SK-N-SH (cell line): ENCODE measurements around the gene ARMCX1. TPM values are rescaled to one million over a fixed set of nuclear protein-coding genes. Genes with fewer than 3 reads are reported as not detected.
A peak's percentile ranks its signal among the peaks of the same experiment; 100 is the strongest.
"Not testable (repeated sequence)": the region's sequence is repeated elsewhere in the genome, so short reads cannot be mapped to it uniquely, and the experiment has no call there.

Source experiments
- CTCF ChIA-PET: fragments of 300-600, 350-600 bp; formaldehyde crosslinking; extraction: SDS; loops from one replicate; lab custom pipeline; 2021; lab: Yijun Ruan, JAX
- POLR2A ChIA-PET: fragments of 350-600 bp; sonication (Branson Sonifier 250); formaldehyde crosslinking; extraction: SDS; loops from one replicate; lab custom pipeline; 2020; ENCODE audit warnings: antibody characterized with exemption, inconsistent platforms; lab: Yijun Ruan, JAX
- DNase-seq: peaks from one replicate; pipeline ENCODE4 v3.0.0; 2012
- H2AFZ ChIP-seq: fragments of 200-600 bp; sonication (generic); 2 replicates; pipeline ENCODE4 v1.8.1; 2016; ENCODE audit warnings: antibody characterized with exemption, mild to moderate bottlenecking, low read depth
- H3F3A ChIP-seq: fragments of 200-600 bp; sonication (generic); replicated peaks from 2 replicates; pipeline ENCODE3; 2016; ENCODE audit warnings: antibody characterized with exemption, mild to moderate bottlenecking; ENCODE audit not compliant: insufficient read depth
- H3K27ac ChIP-seq, 2 experiments: fragments of 200-500 bp in 1 of 2; fragments of 200-600 bp in 1 of 2; sonication (Bioruptor generic) in 1 of 2; sonication (generic), shearing (Covaris generic) in 1 of 2; 2 replicates each; pipeline versions ENCODE4 v1.5.1 to v1.6.1; 2014 to 2016; ENCODE audit warnings: low read depth in 2 of 2, inconsistent platforms in 1 of 2, low read length in 1 of 2, mild to moderate bottlenecking in 1 of 2, mixed read lengths in 1 of 2
- H3K27me3 ChIP-seq: fragments of 200-600 bp; sonication (generic), shearing (Covaris generic); 2 replicates; pipeline ENCODE4 v1.6.1; 2016; ENCODE audit warnings: mixed run types; ENCODE audit not compliant: insufficient read depth
- H3K36me3 ChIP-seq, 2 experiments: fragments of 200-500 bp in 1 of 2; fragments of 200-600 bp in 1 of 2; sonication (Bioruptor generic) in 1 of 2; sonication (generic) in 1 of 2; replicated peaks in 1 of 2; 2 replicates each; pipeline versions ENCODE3 to v1.5.1; 2014 to 2016; ENCODE audit warnings: low read length in 1 of 2, mild to moderate bottlenecking in 1 of 2; ENCODE audit not compliant: insufficient read depth in 2 of 2, control insufficient read depth in 1 of 2
- H3K4me1 ChIP-seq, 2 experiments: fragments of 200-500 bp in 1 of 2; fragments of 200-600 bp in 1 of 2; sonication (Bioruptor generic) in 1 of 2; sonication (generic), shearing (Covaris generic) in 1 of 2; 2 replicates each; pipeline versions ENCODE4 v1.5.1 to v1.6.1; 2014 to 2016; ENCODE audit warnings: low read depth in 1 of 2, low read length in 1 of 2, mixed run types in 1 of 2; ENCODE audit not compliant: insufficient read depth in 2 of 2, control insufficient read depth in 1 of 2
- H3K4me2 ChIP-seq: fragments of 200-600 bp; sonication (generic), shearing (Covaris generic); 2 replicates; pipeline ENCODE4 v1.6.1; 2017; ENCODE audit warnings: mixed run types
- H3K4me3 ChIP-seq, 2 experiments: fragments of 200-500 bp in 1 of 2; fragments of 200-600 bp in 1 of 2; sonication (Bioruptor generic) in 1 of 2; sonication (generic), shearing (Covaris generic) in 1 of 2; 2 replicates each; pipeline versions ENCODE4 v1.5.1 to v1.8.1; 2014 to 2016; ENCODE audit warnings: low read depth in 2 of 2, inconsistent platforms in 1 of 2, low read length in 1 of 2, mild to moderate bottlenecking in 1 of 2, mixed read lengths in 1 of 2, moderate library complexity in 1 of 2
- H3K79me2 ChIP-seq: fragments of 200-600 bp; sonication (generic); 2 replicates; pipeline ENCODE4 v1.8.1; 2017; ENCODE audit warnings: mild to moderate bottlenecking; ENCODE audit not compliant: insufficient read depth
- H3K9ac ChIP-seq: fragments of 200-600 bp; sonication (generic); 2 replicates; pipeline ENCODE4 v1.6.1; 2017; ENCODE audit warnings: mixed run types
- H3K9me2 ChIP-seq: fragments of 200-600 bp; sonication (generic); 2 replicates; pipeline ENCODE4 v1.6.1; 2017; ENCODE audit warnings: mixed run types
- H3K9me3 ChIP-seq: fragments of 200-600 bp; sonication (generic); 2 replicates; pipeline ENCODE4 v1.6.1; 2017; ENCODE audit warnings: mixed run types, mild to moderate bottlenecking, moderate library complexity
- H4K20me1 ChIP-seq: fragments of 200-600 bp; sonication (generic); 2 replicates; pipeline ENCODE4 v1.6.1; 2017; ENCODE audit warnings: mild to moderate bottlenecking, mixed run types; ENCODE audit not compliant: insufficient read depth
- CHD2 ChIP-seq: fragments of 150-350 bp; IDR thresholded peaks from 2 replicates; pipeline ENCODE4 v1.6.1; 2018; ENCODE audit warnings: low read length; ENCODE audit not compliant: partially characterized antibody
- CTCF ChIP-seq: fragments of 200-600 bp; sonication (generic); IDR thresholded peaks from 2 replicates; pipeline ENCODE4 v1.6.1; 2017; ENCODE audit warnings: antibody characterized with exemption, mild to moderate bottlenecking, moderate library complexity
- ELF1 ChIP-seq: IDR thresholded peaks from 2 replicates; pipeline ENCODE4 v1.4.0; 2012
- EP300 ChIP-seq, 2 experiments: IDR thresholded peaks; 2 replicates each; pipeline versions ENCODE4 v1.4.0 to v1.6.1; 2012; ENCODE audit warnings: borderline replicate concordance in 1 of 2, low read depth in 1 of 2, low read length in 1 of 2
- FOSL2 ChIP-seq: IDR thresholded peaks from 2 replicates; pipeline ENCODE4 v1.4.0; 2012; ENCODE audit warnings: low read depth, mild to moderate bottlenecking, moderate library complexity, borderline replicate concordance
- FOXM1 ChIP-seq: IDR thresholded peaks from 2 replicates; pipeline ENCODE4 v1.4.0; 2012; ENCODE audit warnings: low read depth, mild to moderate bottlenecking
- GABPA ChIP-seq: IDR thresholded peaks from 2 replicates; pipeline ENCODE4 v1.4.0; 2012; ENCODE audit warnings: low read depth, mild to moderate bottlenecking
- MAX ChIP-seq: IDR thresholded peaks from 2 replicates; pipeline ENCODE4 v1.4.0; 2012; ENCODE audit warnings: low read depth
- MEF2A ChIP-seq: IDR thresholded peaks from 2 replicates; pipeline ENCODE4 v1.4.0; 2012; ENCODE audit warnings: low read depth, borderline replicate concordance
- MXI1 ChIP-seq: IDR thresholded peaks from 2 replicates; pipeline ENCODE4 v1.6.1; 2012; ENCODE audit warnings: mild to moderate bottlenecking, low read depth, low read length, improper control_type of control experiment
- NFIC ChIP-seq: IDR thresholded peaks from 2 replicates; pipeline ENCODE4 v1.4.0; 2012; ENCODE audit warnings: borderline replicate concordance
- NRF1 ChIP-seq: IDR thresholded peaks from 2 replicates; pipeline ENCODE4 v1.6.1; 2012; ENCODE audit warnings: low read depth, mild to moderate bottlenecking, low read length
- PBX3 ChIP-seq: IDR thresholded peaks from 2 replicates; pipeline ENCODE4; 2012
- POLR2AphosphoS5 ChIP-seq: IDR thresholded peaks from 2 replicates; pipeline ENCODE4 v1.6.1; 2012; ENCODE audit warnings: low read depth, low read length
- RAD21 ChIP-seq: IDR thresholded peaks from 2 replicates; pipeline ENCODE4 v1.6.1; 2012; ENCODE audit warnings: mild to moderate bottlenecking, low read length
- RCOR1 ChIP-seq: fragments of 150-350 bp; IDR thresholded peaks from 2 replicates; pipeline ENCODE4 v1.6.1; 2017; ENCODE audit warnings: antibody characterized with exemption, low read length
- RFX5 ChIP-seq: IDR thresholded peaks from 2 replicates; pipeline ENCODE4 v1.6.1; 2012; ENCODE audit warnings: mild to moderate bottlenecking, improper control_type of control experiment, low read length
- RXRA ChIP-seq: IDR thresholded peaks from 2 replicates; pipeline ENCODE4 v1.4.0; 2012; ENCODE audit warnings: low read depth, mild to moderate bottlenecking, borderline replicate concordance
- SIN3A ChIP-seq: IDR thresholded peaks from 2 replicates; pipeline ENCODE4 v1.6.1; 2012; ENCODE audit warnings: low read depth, mild to moderate bottlenecking, low read length, moderate library complexity, borderline replicate concordance
- TAF1 ChIP-seq: IDR thresholded peaks from 2 replicates; pipeline ENCODE4 v1.6.1; 2012; ENCODE audit warnings: low read depth, mild to moderate bottlenecking, low read length, moderate library complexity, borderline replicate concordance
- TCF12 ChIP-seq: IDR thresholded peaks from 2 replicates; pipeline ENCODE4 v1.4.0; 2012
- TEAD4 ChIP-seq: IDR thresholded peaks from 2 replicates; pipeline ENCODE4 v1.4.0; 2012; ENCODE audit warnings: mild to moderate bottlenecking, borderline replicate concordance; ENCODE audit not compliant: insufficient read depth
- USF1 ChIP-seq: IDR thresholded peaks from 2 replicates; pipeline ENCODE4 v1.4.0; 2012; ENCODE audit warnings: low read depth, borderline replicate concordance
- ZBTB33 ChIP-seq: IDR thresholded peaks from 2 replicates; pipeline ENCODE4 v1.4.0; 2012; ENCODE audit warnings: low read depth, borderline replicate concordance
- WGBS: methylation state at CpG from one replicate; pipeline ENCODE4 v1.1.6; 2017; ENCODE audit warnings: low lambda C conversion rate; 5-methylcytosine and 5-hydroxymethylcytosine counted together
- polyA plus RNA-seq, 3 experiments: library from polyadenylated mRNA; depleted of rRNA; stranded (reverse); fragments of >200 nt; gene quantifications; 2 replicates each; pipeline ENCODE4 v1.2.3, GENCODE V29; 2012

ARMCX1 gene
- 9.2 and 9.7 TPM in 2 replicates for polyA plus RNA-seq (2012; rRNA removed)
- polyA plus RNA-seq (2012; cell fraction: cytosol; rRNA removed) = 9.7 and 10.2 TPM in 2 replicates
- 10.7 and 12.5 TPM in 2 replicates for polyA plus RNA-seq (2012; cell fraction: nucleus; rRNA removed)

- no peaks in the 10 kb centered on the region; the same call in 1 of the 2 replicates for H3K27me3 ChIP-seq
- no peaks in the 10 kb centered on the region for H4K20me1 ChIP-seq
- H3K9ac ChIP-seq = peak within 1 kb of the TSS; percentile 70
- H3K9me3 ChIP-seq = no peaks in the 10 kb centered on the region; the same call in 1 of the 2 replicates
- peak within 1 kb of the TSS; percentile 60 to 62 for H3K4me3 ChIP-seq
- H3K79me2 ChIP-seq = no peaks in the 10 kb centered on the region
- no peaks in the 10 kb centered on the region for H3F3A ChIP-seq
- no peaks in the 10 kb centered on the region; a peak in 1 of 4 replicates for H3K4me1 ChIP-seq
- H3K27ac ChIP-seq = peak within 1 kb of the TSS; percentile 68 to 71
- POLR2A ChIA-PET = no interaction called here
- no peaks in the 10 kb centered on the region for H3K36me3 ChIP-seq
- TF ChIP-seq CHD2 = no peak
- TF ChIP-seq TCF12 = no peak
- no peak for TF ChIP-seq RAD21
- peak; percentile 44; the same call in 1 of the 2 replicates for TF ChIP-seq POLR2AphosphoS5
- no peak for TF ChIP-seq ELF1
- TF ChIP-seq SIN3A = no peak
- TF ChIP-seq FOSL2 = no peak
- no peak for TF ChIP-seq TAF1
- TF ChIP-seq FOXM1 = no peak
- TF ChIP-seq TEAD4 = no peak
- no peak for TF ChIP-seq CTCF
- TF ChIP-seq EP300 (IDR thresholded peaks at IDR 0.05; ENCODE audit: borderline replicate concordance in 1 of 2, low read depth in 1 of 2, low read length in 1 of 2) = no peak
- TF ChIP-seq MEF2A = no peak
- no peak for TF ChIP-seq RCOR1
- no peak for TF ChIP-seq GABPA
- no peak for TF ChIP-seq ZBTB33
- no peak for TF ChIP-seq NRF1
- peak; percentile 70 for TF ChIP-seq PBX3
- no peak for TF ChIP-seq RFX5
- peak; percentile 61; the same call in 1 of the 2 replicates for TF ChIP-seq MAX
- TF ChIP-seq MXI1 = peak; percentile 67
- TF ChIP-seq RXRA = no peak
- TF ChIP-seq NFIC = no peak
- TF ChIP-seq USF1 = peak; percentile 84; the same call in 1 of the 2 replicates
- TF ChIP-seq, all 33 proteins: peak for 5
- peak; percentile 74 for DNase-seq
- Histone ChIP-seq H3K4me2 (peak within 1 kb of the TSS; percentile 64), H2AFZ (peak within 1 kb of the TSS; percentile 89), H3K9me2 (no peaks in the 10 kb centered on the region)
- CTCF ChIA-PET = interaction anchor here (0.7 kb wide), 1 partner anchor 13 kb away, joined by 3 read pairs; no protein-coding TSS in a partner anchor
- 2% methylated on average over 11 of the region's 20 CpGs for WGBS
Measured at GRCh38 chrX:101550362-101550750, at the start of gene ARMCX1. Gene ARMCX1, plus strand, starts transcription at chrX:101550547. Its CDS starts 2,384 bp downstream, at chrX:101552931.

GRCh38 chrX:101502929-101503328, 47.4 kb upstream of the ARMCX1 start:
- H3K9me2 ChIP-seq, H3K27me3 ChIP-seq, H3F3A ChIP-seq, H3K4me3 ChIP-seq, H3K4me1 ChIP-seq, H3K9ac ChIP-seq, CTCF ChIA-PET, H3K9me3 ChIP-seq, H4K20me1 ChIP-seq, H3K36me3 ChIP-seq, H3K79me2 ChIP-seq, POLR2A ChIA-PET, H2AFZ ChIP-seq, H3K4me2 ChIP-seq, H3K27ac ChIP-seq, DNase-seq: not testable (repeated sequence)
- 55% methylated on average over 1 of the region's 1 CpG for WGBS
